ENCODE measurements around the gene IKZF3.

Gene IKZF3

DNA sequence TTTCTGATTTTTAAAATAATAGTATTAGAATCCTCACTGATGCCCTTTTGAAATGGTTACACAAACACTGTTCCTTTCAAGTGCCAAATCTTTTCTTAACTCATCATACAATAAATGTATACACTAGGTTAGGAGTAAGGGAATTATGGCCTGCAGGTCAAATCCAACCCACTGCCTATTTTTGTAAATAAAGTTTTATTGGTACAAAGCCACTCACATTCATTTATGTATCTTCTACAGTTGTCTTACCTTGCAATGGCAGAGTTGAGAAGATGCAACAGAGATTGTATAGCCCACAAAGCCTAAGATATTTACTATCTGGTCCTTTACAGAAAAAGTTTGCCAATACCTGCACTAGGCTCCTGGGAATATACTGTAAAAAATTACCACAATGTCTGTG is 47.8 kb downstream of the IKZF3 start:
- no peak for DNase-seq (ENCODE audit: low spot score)

DNA sequence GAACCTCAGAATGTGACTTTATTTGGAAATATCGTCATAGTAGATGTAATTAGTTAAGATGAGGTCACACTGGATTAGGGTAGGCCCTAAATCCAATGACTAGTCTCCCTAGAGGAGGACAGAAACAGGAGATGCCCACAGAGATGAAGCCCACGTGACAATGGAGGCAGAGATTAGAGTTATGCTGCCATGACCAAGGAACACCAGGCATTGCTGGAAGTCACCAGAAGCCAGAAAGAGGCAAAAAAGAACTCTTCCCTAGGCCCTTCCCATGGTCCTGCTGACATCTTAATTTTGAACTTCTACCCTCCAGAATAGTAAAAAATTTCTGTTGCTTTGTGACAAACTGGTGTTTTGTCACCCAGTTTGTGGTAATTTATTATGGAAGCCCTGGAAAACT is 49.6 kb downstream of the IKZF3 start:
- DNase-seq (ENCODE audit: low spot score) = no peak

DNA sequence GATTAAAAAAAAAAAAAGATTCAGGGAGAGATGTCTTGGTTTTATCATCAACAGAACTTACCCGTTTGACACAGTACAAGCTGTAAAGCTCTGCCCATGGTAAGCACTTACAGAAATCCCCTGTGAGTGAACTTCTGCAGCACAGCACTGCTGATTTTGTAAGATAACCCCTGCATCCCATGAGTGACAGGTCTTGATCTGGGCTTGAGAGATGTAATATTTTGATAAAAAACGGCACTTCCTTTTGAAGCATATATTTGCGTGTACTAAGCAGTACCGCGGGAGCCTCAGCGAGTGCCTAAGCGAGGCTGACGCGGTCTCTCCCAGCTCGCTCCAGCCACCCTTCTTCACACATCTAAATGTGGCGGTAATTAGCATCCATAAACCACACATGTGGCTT is 50.5 kb downstream of the IKZF3 start:
- DNase-seq (ENCODE audit: low spot score) = no peak

DNA sequence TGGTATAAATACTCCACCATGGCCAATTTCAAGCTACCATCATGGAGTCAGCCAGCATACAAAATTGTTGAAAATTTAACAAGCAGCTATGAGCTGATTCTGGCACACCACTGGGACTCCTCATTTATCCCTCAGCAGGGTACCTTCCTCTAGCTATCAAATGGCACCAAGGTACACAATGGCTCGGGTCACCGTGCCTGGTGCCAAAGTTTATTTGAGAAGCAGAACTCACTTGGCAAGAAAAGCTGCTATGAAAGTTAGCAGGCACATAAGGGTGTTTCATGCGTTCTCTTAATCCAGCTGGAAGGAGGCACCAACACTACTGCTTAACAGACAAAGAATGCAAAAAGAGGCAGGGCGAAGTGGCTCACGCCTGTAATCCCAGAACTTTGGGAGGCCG is 51.6 kb downstream of the IKZF3 start:
- DNase-seq (ENCODE audit: low spot score) = no peak

DNA sequence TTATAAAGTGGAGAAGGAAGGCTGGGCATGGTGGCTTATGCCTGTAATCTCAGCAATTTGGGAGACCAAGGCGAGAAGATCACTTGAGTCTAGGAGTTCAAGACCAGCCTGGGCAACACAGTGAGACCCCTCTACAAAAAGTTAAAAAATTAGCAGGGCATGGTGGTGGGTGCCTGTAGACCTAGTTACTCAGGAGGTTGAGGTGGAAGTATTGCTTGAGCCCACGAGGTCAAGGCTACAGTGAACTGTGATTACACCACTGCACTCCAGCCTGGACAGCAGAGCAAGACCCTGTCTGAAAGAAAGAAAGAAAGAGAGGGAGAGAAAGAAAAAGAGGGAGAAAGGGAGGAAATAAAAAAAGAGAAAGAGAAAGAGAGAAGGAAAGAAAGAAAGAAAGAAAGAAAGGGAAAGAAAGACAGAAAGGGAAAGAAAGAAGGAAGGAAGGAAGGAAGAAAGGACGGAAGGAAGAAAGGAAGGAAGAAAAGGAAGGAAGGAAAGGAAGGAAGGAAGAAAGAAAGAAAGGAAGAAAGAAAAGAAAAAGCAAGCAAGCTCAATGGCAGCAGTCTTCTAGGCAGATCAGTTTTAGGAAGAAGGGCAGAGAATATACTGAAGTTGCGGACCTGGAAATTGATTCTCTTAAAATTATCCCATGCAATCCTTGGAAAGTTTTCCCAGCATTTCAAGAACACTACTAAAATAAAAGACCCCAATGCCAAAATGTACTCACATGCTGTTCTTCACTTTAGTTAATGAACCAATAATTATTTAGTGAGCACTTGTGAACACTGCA is 53.0 kb downstream of the IKZF3 start:
- DNase-seq (ENCODE audit: low spot score) = no peak

DNA sequence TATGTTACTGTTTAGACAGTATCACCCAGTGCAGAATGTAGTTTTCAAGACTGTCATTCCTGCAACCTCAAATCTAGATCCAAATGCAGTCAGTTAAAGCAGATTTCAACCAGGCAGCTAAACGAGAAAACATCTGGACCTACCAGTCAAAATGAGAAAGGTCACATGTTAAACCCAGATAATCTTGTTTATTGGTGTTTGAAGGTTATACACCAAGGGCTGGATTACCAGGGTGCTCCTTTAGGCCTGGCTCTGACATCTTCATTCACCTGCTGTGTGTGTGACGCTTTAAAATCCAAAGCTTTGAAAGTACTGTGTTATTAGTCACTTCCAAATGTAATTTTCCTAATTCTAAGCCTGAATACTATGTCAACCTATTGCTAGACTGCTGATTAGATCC is 54.9 kb downstream of the IKZF3 start:
- no peak for DNase-seq (ENCODE audit: low spot score)

DNA sequence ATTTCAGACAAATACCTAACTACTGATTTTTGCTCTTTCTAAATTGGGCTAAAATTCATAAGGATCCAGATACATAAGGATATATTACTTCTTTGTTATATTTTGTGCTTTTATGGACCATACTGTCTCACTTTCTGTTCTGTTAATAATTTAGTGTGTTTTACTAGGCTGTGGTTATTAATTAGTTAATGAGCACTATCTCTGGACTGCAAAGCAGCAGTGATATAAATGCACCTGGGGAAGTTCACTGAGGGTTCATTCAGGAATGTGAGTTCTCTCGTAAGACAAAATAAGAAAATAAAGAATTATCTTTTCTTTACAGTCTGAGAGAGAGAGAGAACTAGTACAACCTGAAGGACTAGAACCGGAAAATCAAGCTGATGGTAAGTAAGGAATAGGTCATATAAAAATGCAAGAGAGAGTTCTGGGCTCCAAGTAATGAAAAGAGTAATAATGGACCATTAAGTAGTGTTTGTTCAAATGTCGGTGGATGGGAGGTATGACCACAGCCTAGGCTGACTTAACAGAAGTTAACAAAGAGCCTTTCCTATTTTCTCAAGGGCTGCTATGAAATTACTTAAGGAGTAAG is 55.6 kb downstream of the IKZF3 start:
- no peak for DNase-seq (ENCODE audit: low spot score)

DNA sequence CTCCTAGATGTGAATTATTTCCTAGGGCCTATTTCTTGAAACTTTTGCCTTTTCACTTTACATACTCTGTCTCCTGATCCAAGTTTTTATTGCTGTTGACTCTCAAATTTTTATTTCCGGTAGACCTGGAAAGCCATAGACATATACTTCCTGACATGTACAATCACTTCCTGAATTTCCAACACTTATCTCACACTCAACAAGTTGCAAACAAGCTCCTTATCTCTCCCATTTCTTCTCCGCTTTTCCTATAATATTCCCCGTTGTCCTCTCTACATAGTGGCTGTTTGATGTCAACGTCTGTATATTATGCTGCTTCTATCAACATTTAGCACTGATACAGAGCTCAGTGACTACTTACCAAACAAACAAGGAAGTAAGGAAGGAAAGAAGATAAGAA is 59.3 kb downstream of the IKZF3 start:
- no peak for DNase-seq (ENCODE audit: low spot score)

DNA sequence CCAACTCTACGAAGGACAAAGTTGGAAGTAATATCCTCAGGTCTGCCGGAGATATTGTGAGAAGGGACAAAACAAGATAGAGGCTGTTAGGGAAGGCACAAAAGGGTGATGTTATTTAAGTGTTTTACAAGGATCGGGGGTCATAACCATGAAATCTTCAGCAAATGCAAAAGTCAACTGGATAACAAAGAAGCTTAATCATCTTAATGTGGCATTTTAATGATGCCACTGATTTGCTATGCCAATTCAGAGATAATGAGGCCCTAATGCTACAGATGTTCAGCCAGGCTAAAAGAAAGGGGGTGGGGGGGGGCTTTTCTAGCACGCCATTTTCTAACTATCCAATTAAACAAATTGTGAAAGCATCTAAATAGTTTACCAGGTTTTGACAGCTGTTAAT is 63.1 kb downstream of the IKZF3 start:
- no peak for DNase-seq (ENCODE audit: low spot score)

DNA sequence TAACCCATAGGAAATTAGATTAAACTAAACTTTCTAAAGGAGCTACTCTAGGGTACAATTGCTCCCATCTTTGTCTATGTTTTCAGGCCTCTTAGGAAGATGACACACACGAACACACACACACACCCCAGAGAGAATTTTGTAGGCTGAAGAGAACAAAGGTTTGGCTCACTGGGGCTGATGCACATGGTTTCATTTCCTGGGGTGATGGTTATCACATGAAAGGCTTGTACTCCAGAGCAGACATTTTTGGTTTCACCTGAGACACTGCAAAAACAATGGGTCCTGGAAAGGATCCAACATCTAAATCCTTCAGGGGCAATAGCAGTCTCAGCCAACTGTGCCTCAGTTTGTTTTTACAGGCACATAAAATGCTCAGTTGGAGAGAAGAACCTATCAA is 63.6 kb downstream of the IKZF3 start:
- DNase-seq (ENCODE audit: low spot score) = no peak

DNA sequence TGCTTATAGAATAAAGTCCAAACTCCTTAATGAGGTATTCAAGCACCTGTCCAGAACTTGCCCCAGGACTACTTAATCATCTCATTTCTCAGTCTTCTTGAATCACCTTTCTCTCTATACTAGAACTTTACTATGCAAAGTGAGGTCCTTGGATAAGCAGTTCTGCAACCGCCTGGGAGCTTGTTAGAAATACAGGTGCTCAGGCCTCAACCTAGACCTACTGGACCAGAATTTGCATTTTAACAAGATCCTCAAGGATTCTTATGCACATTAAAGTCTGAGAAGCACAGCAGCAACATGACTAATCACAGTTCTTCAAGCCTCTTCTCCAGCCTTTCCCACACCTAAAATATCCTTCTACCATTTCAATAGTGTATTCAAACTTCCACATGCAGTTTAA is 64.7 kb downstream of the IKZF3 start:
- DNase-seq (ENCODE audit: low spot score) = no peak

DNA sequence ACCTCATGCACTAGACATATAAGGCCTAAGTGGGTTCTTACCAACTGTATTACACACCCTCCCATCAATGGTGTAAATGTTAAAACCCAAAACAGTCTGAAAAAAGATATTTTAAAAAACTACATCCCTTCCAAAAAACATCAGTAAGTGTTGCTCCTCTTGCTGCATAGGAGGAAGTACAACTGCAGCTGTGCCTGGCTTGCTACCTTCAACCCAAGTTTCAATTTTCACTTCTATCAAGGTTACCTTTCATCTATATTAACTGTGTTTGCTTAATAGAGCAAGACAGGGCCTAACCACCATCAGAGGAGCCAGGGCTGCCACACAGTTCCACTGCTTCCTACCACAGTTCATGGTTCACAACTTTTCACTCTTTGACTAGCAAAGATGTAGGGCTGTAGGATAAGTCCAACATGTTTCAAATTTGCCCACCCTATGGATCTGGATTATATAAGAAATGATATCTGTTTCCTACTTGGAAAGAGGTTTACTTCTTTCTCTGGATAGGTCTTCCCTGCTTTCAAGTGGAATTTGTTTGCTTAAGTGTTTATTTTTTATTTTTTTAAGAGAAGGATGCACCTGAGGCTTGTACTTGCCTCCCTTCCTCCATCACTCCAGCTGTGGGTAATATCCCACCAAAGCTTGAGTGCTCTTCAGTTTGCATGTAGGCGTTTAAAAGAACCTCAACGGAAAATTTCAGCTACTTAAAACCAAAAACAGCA is 69.7 kb downstream of the IKZF3 start:
- no peak for DNase-seq (ENCODE audit: low spot score)

DNA sequence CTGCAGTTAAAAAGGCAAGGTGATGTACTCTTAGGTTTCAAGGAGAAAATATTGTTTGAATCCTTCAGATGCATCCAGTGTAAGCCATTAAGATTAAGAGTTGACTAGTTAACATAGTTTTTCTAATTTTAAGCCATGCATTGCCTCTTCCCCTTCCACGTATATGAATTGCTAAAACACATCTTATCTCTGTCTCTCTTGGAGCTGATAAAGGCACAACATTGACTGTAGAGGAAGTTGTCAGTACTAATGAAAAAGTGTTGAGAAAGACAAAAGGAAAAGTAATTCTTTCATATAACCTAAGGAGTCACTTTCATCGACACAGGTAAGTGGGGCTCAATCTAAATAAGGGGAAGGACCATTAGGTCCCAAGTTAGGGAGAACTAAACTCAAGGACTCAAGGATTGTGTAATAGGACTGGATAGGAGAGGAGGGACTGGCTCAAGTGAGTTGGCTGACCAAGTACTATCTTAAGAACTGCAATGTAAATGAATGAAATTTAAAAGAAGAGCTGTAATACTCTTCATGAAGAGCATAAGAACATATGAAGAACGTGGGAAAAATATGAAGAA is 70.7 kb downstream of the IKZF3 start:
- DNase-seq (ENCODE audit: low spot score) = no peak

DNA sequence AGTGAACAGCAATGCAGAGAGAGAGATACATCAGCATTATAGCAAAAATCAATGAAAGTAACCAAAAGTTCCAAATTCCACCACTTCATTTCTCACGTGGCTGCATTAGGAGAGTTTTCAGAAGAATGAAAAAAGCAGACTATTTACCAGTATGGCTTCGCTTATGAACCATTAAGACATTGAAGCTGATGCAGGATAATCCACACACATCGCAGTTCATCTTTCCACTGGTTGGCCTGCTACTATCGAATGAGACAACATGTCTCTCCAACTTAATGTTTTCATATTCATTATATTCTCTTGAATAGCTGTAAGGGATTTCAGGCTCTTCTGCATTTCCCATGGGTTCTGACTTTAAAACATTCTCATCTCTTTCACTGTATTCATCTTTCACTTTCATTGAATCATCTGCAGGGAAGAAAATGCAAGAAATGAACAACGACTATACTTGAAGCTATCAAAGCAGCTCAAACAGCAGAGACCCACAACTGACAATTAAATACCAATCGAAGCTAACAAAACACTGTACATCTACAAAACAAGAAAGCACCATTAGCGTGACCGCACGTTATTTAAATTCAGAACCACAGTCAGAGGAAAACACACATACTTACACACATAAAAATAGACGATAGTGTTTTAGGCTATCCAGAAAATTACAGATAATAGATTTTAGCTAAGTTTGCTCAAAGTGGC is 71.4 kb downstream of the IKZF3 start:
- no peak for DNase-seq (ENCODE audit: low spot score)

DNA sequence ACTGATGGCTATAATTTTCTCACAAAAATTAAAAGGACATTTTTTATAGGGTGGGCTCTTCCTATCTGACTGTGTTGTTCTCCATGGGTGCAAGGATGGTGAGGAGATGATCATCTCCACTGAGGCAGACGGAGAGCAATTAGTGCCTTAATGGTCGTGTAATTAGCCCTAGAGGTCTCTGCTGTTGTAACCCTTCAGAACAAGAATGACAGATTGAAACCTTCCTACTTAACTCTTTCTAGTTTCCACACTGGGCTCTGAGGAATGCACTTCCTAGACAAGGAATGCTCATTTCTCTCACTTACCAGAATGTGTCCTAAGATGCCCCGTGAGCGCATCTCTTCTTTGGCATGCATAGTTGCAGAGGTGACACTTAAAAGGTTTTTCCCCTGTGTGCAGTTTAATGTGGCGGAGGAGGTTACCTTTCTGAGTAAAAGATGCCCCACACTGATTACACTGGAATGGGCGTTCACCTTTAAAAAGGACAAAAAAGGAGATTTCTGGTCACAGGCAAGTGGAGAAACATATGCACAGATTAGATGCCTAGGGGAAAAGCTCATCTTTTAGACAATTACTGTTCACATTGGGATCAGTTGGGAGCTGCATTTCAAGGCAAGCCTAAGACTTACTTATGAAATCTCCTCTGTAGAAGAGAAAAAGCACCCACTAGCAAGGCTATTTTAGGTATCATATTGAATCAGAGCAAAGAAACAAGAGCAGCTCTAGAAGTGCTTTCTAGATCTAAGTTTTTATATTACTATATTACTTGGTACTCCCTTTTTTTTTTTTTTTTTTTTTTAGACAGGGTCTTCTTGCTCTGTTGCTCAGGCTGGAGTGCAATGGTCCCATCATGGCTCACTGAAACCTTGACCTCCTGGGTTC is 72.8 kb downstream of the IKZF3 start:
- no peak for DNase-seq (ENCODE audit: low spot score)

DNA sequence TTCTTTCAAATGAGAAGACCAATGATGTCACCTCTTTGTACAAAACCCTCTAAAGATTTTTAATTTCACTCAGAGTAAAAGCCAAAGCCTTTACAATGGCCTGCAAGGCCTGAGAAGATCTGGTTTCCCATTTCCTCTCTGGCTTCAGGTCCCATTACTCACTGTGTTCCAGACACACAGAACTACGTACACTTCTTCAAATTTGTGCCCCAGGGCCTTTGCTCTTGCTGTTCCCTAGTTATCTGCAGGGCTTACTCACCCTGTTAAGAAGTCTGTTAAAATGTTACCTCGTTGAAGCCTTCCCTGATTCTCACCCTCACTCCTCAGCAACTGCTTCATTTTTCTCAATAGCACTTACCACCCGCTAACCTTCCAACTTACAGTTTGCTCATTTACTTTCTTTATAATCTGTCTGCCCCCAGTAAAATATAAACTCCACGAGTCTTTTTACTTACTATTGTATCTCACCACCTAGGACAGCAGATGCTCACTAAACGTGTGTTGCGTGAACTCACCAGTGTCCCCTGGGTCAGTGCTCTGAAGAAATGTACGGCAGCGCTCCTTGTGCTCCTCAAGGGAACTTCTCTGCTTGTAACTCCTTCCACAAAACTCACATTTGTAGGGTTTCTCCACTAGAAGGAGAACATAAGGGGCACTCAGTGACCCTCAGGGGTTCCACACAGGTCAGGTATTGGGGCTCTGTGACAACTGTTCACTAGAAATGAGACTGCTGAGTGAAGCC is 76.2 kb downstream of the IKZF3 start:
- DNase-seq (ENCODE audit: low spot score) = no peak

DNA sequence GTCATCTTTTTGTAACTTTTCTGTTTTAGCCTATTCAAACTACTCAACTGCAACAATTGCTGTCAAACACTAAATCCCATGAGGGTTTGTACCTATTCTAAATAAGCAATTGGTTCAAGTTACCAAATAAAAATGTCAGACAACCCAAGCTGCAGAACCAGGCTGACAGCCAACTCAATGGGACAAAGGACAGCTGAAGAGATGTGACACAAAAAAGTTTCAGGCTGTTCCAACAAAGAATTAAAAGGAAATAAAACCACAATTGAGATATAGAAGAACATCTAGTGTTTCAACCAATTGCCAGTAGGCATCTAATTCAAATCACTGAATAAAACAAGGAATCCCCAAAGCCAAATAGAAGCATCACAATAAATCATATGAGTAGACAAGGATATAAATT is 77.1 kb downstream of the IKZF3 start:
- DNase-seq (ENCODE audit: low spot score) = no peak

DNA sequence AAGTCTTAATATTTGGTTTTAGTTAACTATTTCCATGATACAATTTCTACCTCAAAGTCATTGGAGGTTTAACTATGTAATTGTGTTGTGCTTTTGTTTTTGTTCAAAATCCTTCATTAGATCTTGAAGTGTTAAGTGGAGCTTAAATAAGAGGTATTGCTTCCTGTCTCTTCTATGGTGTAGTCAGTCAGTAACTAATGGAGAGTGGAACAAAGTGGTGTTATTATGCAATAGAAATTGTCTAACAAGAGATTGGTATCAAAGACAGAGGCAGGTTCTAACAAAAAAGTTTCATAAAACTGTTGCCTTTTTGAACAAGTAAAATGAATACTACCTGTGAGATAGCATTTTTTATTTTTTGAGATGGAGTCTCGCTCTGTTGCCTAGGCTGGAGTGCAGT is 81.1 kb downstream of the IKZF3 start:
- no peak for DNase-seq (ENCODE audit: low spot score)

DNA sequence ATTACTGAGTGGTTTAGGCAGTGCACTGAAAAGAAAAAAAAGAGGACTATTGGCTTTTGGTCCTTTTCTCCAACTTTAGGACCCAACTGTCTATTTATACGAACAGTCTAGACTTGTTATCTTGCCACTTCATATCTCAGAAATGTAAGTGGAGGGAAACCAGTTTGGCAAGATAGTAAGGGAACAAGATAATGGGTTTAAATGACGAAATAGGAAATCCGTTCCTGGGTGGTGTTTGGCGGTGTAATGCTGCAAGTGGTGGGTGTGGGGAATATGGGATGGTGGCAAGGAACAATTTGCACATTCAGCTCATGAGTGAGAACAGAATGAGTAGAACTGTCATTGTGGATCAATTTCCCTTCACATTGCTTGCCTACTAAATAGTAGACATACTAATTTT is 81.6 kb downstream of the IKZF3 start:
- DNase-seq (ENCODE audit: low spot score) = no peak

DNA sequence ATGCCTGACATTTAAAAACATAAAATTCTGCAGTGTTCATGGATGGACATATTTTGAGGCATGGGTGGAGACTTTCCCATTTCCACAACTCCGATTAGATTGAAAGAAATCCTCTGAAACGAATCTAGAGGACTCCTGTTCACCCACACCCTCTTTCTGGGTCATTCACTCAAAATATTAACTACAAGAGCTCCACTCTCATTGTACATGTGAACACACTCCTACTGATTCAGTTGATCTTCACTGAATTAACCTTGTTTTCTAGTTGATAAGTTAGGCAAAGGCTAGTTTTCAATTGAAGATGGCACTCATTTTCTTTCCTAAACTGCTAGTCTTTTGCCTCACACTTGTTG is 82.3 kb downstream of the IKZF3 start:
- DNase-seq (ENCODE audit: low spot score) = no peak

Measured in AG08395 (cell line).